ENCODE measurements around the gene KLRG1.

Gene KLRG1

GRCh38 chr12:9040484-9041186, 51.3 kb downstream of the KLRG1 start:
- DNase-seq (ENCODE audit: low spot score): no peak

DNA sequence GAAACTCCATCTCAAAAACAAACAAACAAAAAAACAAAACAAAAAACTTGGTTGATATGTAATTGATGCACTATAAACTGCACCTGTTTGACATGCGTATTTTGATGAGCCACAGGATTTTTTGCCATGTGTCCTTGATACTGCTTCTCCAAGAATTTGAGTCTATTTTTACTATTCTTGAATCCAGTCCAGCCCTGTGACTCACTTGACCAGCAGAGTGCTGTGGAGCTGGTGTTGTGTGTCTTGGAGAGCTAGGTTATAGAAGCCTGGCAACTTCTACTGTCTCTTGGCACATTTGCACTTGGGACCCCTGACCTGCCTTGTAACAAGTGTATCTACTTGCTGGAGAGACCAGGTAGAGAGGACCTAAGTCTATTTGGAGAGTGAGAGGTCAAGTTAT, 52.0 kb downstream of the KLRG1 start:
- DNase-seq (ENCODE audit: low spot score): no peak

GRCh38 chr12:9043766-9044165, 54.4 kb downstream of the KLRG1 start:
- DNase-seq (ENCODE audit: low spot score): no peak

GRCh38 chr12:9047105-9047504, 57.8 kb downstream of the KLRG1 start:
- peak; percentile 38 for DNase-seq (ENCODE audit: low spot score)

GRCh38 chr12:9048930-9049329, 59.6 kb downstream of the KLRG1 start:
- no peak for DNase-seq (ENCODE audit: low spot score)

DNA sequence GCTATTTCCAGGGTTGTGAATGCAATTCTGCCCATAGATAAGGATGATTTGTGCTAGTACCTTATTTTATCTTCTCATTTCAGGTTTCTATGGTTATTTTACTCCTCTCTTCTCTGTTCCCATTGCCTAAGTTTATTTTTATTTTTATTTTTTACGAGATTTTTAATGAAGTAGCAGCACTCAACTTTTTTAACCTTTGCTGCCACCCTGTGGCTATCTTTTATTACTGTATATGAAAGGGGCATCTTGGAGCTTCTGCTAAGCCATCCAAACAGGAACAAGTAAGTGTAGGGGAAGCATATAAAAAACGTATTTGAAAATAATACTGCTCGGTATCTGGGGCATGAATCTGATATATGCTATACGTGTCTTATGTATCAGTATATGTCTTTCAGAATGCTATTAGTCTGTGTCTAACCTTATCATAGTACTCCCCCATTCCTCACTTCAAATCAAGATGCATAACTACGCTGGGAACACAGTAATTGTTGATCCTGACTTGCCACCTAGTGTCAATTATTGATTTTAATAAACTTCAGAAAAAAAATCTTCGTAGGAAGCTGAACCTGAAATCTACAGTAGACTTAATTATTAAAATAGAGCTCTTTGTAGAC, 60.3 kb downstream of the KLRG1 start:
- DNase-seq (ENCODE audit: low spot score): peak; percentile 64

GRCh38 chr12:9050521-9051157, 61.3 kb downstream of the KLRG1 start:
- DNase-seq (ENCODE audit: low spot score): no peak

- DNase-seq (ENCODE audit: low spot score): no peak
Observed at GRCh38 chr12:9051158-9051550, 61.8 kb downstream of the KLRG1 start.

- DNase-seq (ENCODE audit: low spot score): no peak
Observed at GRCh38 chr12:9052610-9053009, 63.3 kb downstream of the KLRG1 start.

Data from LoVo (cell line).